Activated T-cell treated with anti-CD3 and anti-CD28 coated beads for 1 hour (primary cell): ENCODE results near the gene DUSP16.

Experiments used
- DNase-seq: peaks from one replicate; pipeline ENCODE4 v3.0.0-alpha.2; 2020; ENCODE audit warnings: low read depth

Gene DUSP16

GRCh38 chr12:12467688-12468261, 94.9 kb downstream of the DUSP16 start:
- no peak for DNase-seq

- DNase-seq: no peak
These were observed 95.4 kb downstream of the DUSP16 start for GRCh38 chr12:12467264-12467663.

- no peak for DNase-seq
These were observed 96.5 kb downstream of the DUSP16 start for GRCh38 chr12:12466157-12466556.

- no peak for DNase-seq
These were observed 97.1 kb downstream of the DUSP16 start for GRCh38 chr12:12465522-12465921.

- no peak for DNase-seq
These were observed 100.7 kb downstream of the DUSP16 start for GRCh38 chr12:12461923-12462315.

- no peak for DNase-seq
These were observed 101.4 kb downstream of the DUSP16 start for GRCh38 chr12:12460935-12461922.

- no peak for DNase-seq
These were observed 106.0 kb downstream of the DUSP16 start for GRCh38 chr12:12456637-12457036.

- DNase-seq: no peak
These were observed 108.3 kb downstream of the DUSP16 start for GRCh38 chr12:12454315-12454714.

GRCh38 chr12:12453635-12454034, 109.0 kb downstream of the DUSP16 start:
- no peak for DNase-seq

- no peak for DNase-seq
These were observed 110.2 kb downstream of the DUSP16 start for GRCh38 chr12:12452326-12452902.

GRCh38 chr12:12451098-12451497, 111.6 kb downstream of the DUSP16 start:
- no peak for DNase-seq

- DNase-seq: no peak
These were observed 112.6 kb downstream of the DUSP16 start for GRCh38 chr12:12450043-12450471.

- no peak for DNase-seq
These were observed 113.1 kb downstream of the DUSP16 start for GRCh38 chr12:12449533-12450025.

GRCh38 chr12:12447837-12448236, 114.8 kb downstream of the DUSP16 start:
- DNase-seq: no peak

GRCh38 chr12:12447236-12447635, 115.4 kb downstream of the DUSP16 start:
- no peak for DNase-seq

GRCh38 chr12:12446786-12447185, 115.9 kb downstream of the DUSP16 start:
- DNase-seq: no peak

- no peak for DNase-seq
These were observed 116.8 kb downstream of the DUSP16 start for GRCh38 chr12:12445882-12446181.

- no peak for DNase-seq
These were observed 117.3 kb downstream of the DUSP16 start for GRCh38 chr12:12445165-12445881.

- DNase-seq: no peak
These were observed 119.2 kb downstream of the DUSP16 start for GRCh38 chr12:12443431-12443878.

- no peak for DNase-seq
These were observed 120.1 kb downstream of the DUSP16 start for GRCh38 chr12:12442548-12443071.

GRCh38 chr12:12441843-12442461, 120.7 kb downstream of the DUSP16 start:
- no peak for DNase-seq

GRCh38 chr12:12441429-12441807, 121.2 kb downstream of the DUSP16 start:
- DNase-seq: no peak
